Stimulated activated CD8-positive, alpha-beta memory T cell treated with anti-CD3 and anti-CD28 coated beads, Interleukin-15, amount 100 ng/mL, for 1 hour (primary cell): ENCODE results near the gene QRICH2.
"Not testable (repeated sequence)": the region's sequence is repeated elsewhere in the genome, so short reads cannot be mapped to it uniquely, and the experiment has no call there.

Experiments
- DNase-seq: peaks from one replicate; pipeline ENCODE4 v3.0.0-alpha.2; 2020; ENCODE audit warnings: low read depth

QRICH2 gene

DNA sequence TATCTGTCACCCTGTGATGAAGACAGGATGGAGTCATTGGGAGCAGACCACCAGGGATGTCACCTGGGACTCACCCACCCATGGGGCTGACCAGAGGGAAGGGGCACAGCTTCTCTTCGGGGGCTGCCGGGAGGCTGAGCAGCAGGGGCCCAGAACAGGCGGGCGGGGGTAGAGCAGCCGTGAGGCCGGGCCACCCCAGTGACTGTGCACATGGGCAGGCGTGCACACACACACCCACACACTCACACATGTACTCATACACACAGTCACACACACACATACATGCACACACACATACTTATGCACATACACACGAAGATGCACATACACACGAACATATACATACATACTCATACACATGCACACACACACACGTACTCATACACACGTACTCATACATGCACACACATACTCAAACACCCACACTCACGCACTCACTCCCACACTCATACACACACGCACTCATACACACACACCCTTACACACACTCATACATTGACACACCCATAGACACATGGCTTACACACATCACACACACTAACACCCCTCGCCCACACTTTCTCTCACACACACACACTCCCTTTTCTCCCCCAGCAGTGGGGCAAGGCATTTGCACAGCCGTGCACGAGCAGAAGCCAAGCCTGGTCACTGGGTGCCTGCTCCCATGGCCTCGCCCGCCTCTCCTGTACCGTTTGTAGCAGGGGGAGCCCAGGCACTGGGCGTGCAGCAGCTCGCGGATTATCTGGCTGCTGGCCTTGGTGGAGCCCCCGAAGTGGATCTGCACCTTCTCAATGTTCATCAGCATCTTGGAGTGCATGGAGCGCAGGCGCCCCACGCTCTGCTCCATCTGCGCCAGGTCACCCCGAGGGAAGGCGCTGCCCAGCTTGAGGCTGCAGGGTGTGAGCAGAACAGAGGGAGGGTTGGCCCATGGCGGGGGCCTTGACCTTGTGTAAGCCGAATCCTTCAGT lies 30.5 kb downstream of the QRICH2 start:
- no peak for DNase-seq

DNA sequence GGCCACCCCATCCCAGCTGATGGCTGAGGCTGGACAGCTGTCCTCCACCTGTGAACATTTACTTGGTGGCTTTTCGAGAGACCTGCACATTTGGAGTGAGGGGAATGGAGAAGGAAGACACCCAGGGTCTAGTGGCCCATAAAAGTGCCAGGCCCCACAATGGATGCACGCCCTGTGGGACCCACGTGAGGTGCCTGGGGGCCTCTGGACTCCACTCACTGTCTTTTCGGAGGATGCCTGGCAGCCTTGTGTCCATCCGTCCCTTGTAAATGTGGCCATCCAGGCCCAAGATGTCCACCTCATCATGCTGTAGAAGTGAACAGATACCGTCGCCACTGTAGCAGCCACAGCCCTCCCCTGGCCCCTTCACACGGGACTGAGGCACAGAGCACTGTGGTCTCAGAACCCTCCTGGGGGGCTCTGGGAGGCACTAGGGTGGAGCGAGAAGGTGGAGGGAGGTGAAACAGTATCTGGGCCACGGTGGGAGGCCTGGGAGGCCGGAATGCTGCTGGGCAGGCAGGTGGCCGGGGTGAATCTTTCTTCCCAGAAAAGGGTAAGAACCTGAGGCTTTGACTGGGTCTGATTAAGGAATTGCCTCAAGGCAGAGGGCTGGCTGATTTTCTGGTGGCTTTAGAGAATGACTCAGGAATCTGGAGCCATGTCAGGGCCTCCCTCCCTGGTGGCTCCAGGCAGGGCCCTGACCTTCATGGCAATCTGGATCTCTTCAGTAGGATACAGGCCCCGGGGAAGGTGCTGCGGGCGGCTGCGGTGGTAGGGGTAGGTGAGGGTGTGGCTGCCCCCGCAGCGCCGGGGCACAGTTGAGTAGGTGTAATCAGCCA lies 31.4 kb downstream of the QRICH2 start:
- DNase-seq: no peak

DNA sequence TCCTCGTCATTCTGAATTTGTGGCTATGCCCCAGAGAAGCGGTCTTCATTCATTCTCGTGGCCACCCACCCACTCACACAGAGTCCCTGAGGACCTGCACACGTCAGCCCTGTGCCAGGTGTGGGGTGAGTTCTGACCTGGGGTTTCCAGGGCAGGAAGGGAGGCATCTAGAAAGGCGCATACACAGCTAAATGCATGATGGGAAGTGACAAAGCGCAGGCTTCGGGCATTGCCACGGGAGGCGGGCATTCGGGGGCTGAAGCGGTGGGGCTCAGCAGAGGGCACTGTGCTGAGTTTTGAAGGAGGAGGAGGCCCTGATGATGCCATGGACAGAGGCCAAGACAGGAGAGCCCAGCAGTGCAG lies 32.0 kb downstream of the QRICH2 start:
- no peak for DNase-seq

DNA sequence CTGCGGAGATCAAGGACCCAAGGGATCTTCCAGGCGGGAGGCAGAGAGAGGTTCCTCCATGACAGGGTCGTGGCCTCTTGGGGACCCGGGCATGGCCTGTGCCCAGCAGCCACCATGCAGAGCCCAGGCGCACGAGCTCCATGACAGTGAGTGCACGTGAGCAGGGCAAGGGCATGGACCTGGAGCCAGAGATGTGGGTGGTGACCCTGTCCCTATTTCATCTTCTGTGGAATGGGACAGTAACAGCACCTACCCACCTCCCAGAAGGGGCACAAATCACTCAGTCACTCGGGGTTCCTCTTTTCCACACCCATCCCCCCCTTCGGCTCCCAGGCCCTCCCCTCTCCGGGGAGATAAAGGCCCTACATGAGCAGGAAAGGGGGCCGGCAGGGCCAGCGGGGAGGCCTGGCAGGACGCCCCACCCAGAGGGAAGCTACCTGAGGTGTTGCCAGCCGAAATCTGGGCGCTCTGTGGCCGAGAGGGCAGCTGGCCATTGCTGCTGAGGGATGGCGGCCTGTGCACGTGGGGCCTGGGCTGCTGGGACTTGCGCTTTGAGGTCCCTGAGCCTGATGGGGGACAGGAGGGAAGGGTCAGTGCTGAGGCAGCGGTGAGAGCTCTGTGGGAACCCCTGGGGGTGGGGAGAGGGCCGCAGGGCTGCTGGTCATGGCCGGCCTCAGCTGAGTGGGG lies 32.6 kb downstream of the QRICH2 start:
- no peak for DNase-seq

DNA sequence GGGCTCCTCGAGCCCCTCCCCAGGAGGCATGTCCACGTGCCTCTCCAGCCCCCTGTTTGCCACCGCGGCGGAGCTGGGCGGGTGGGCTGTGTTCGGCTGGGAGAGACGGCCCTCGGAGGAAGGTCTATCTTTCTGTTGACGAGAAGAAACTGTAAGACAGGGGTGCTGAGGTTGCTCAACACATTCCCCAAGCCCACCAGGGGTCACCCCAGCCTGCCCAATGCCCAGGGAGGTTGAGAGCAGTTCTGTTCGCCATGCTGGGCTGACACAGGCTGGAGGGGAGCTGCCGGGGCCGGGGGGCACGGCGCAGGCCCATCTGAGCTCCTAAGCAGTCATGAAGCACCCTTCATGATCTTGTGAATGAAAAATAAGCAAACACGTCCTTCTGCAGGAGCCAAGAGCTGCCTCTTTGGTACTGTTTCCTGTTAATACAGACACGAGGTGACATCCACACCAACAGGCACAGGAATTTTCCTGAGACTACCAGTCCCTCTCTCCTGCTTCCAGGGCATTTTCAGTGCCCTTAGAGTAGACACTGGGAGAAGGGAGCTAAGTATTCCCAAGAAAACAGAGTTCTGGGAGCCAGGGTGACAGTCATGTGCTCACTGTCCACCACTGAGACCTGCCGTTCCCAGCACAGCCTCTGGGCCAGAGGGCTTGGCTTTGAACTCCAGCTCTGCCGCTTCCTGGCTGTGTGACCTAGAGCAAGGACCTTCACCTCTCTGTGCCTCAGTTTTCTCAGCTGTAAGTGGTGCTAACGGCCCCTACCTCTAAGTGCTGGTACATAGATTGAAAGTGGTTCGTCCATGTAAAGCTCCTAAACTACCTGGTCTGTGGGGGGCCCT lies 33.7 kb downstream of the QRICH2 start:
- no peak for DNase-seq

DNA sequence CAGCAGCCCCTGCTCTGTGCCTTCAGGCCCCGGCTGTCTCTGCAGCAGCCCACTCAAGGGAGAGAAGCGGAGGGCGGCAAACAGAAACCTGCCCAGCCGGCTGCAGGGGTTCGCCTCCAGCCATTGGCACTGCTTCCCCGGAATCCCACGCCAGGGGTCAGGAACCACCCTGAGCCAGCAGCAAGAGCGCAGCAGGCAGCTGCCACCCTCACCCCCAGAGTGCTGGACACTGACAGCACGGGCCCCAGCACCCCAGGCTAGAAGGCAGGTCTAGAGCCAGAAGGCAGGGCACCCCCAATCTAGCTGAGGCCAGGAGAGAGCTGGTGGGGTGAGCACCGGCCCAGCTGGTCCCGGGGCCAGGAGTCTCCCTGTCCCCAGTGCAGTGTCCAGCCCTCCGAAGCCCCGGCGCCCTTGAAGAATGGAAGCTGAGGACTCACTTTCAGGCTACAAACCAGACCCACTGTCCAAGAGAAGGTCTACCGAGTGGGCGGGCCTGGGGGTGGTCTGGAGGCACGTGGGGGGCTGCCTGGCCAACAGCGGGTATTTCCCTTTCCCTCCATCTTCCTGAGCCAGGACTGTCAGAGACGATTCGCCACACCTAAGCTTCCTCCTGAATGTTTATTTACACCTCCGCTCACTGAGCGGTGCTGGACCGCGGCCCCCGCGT lies 34.5 kb downstream of the QRICH2 start:
- DNase-seq: no peak

DNA sequence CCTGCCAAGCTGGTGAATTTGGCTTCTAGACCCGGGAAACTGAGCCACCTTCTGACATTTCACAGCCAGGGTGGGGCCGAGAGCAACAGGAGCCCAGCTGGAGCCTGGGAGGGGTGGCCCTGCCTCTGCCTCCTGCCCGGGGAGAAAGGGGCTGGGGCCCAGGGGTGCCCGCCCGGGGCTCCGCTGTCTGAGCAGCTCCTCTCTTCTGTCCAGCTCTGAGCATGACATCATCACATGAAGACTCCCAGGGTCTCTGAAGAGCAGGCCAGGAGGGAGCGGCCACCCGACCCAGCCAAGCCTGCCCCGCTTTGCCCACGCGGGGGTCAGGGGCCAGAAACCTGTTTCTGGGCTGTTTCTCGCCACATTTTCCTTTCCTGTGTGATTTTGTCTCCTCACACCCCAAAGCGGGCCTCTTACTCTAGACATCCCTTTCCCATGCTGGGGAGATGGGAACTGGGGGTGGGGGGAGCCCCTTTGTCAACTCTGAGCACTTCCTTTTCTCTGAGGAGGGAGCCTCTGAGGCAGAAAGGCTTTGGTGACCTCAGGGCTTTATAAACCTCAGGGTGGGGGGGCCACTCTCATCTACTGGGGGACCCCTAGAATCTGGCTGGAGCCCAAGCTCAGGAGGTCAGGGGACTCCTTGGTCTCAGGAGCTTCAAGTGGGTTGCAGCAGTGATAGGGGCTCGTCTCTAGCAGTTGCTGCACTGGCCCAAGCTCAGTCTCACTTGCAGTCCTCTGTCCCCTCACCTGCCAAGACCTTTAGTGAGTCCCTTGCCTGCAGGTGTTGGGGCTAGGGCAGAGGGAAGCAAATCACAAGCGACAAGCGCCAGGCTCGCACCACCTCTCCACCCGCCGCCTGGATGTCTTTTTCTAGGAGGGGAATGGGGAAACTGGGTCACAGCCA lies 35.3 kb downstream of the QRICH2 start:
- DNase-seq: no peak

DNA sequence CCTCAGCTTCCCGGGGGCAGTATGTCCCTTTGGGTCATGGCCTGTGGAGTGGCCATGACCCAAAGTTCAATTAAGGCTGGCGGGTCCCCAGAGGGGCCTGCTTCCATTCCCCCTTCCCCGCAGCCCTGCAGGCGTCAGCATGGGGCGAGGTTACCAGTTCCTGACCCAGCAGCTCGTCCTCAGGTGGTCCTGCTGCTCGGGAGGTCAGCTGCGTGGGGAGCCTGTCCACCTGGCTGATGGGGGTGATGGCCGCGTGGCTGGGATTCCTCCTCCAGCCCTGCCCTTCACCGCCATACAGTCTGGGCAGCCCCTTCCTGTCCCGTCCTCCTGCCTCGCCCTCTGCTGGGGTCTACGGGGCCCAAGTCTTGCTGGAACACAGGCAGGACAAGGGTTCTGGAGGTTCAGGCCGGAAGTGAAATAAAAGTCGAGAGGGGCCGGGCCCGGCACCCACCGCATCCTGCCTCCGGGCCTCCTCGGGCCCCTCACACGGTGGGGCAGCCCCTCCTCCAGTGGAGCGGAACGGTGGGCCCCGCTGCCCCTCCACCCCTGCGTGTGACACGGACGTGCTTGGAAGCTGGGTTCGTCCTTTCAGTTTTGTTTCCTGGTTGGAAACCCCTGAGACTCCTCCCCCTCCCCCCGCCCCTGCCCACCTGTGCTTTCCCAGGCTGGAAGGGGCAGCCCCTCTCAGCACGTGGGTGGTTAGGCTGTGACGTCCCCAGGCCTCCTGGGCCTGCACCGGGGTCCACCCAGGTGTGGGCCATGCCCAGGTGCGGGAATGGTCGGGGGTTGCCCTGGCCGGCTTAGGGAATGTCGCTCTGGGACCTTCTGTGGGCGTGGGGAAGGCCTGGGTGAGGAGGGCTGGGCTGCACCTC lies 36.2 kb downstream of the QRICH2 start:
- no peak for DNase-seq

DNA sequence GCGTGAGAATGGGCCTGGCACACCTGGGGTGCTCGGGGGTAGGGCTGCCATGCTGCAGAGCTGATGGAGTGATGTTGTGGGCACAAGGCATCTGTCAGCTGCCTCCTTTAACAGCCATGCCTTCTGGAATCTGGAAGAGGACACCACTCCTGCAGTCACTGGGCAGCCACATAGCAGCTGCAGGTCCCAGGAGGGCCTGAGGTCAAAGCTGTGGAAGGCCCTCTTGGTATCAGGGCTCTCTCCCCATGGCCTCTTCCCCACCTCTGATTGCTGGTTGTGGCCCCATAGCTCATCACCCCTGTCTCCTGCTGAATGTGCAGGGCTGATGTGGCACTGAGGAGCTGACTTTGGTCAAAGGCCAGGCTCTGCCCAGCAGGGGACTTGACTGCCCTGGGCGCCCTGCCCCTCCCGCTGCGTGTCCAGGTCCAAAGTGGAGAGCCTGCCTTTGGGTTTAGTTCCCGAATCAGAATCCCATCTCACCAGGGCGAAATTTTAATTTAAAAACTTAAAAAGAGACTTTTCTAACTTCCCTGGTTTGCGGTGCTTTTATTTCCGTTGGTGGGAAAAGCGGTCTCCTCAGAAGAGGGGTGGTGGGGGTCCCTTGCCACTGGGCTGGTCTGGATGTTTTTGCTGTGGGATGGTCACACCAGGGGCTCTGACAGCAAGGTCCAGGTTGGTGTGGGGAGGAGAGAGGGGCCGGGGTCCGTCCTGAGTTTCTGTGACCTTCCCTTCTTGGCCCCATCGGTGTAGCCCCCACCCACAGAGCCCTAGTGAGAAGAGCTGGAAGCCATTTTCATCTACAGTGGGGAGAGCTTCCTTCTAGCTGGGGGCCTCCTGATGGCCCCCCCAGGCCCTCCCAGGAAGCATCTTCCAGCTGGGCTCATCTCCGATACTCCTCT lies 37.1 kb downstream of the QRICH2 start:
- DNase-seq: no peak

DNA sequence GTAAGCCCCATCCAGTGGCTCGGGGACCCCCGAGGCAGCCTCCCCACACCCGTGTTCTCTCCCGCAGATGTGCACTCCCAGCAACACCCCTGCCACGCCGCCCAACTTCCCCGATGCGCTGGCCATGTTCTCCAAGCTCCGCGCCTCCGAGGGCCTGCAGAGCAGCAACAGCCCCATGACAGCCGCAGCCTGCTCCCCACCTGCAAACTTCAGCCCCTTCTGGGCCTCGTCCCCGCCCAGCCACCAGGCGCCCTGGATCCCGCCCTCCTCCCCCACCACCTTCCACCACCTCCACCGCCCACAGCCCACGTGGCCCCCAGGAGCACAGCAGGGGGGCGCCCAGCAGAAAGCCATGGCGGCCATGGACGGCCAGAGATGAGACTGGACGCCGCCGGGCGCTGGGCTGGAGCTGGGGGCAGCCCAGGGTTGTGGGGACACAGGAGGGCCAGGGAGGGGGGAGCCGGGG lies 37.9 kb downstream of the QRICH2 start:
- DNase-seq: no peak

DNA sequence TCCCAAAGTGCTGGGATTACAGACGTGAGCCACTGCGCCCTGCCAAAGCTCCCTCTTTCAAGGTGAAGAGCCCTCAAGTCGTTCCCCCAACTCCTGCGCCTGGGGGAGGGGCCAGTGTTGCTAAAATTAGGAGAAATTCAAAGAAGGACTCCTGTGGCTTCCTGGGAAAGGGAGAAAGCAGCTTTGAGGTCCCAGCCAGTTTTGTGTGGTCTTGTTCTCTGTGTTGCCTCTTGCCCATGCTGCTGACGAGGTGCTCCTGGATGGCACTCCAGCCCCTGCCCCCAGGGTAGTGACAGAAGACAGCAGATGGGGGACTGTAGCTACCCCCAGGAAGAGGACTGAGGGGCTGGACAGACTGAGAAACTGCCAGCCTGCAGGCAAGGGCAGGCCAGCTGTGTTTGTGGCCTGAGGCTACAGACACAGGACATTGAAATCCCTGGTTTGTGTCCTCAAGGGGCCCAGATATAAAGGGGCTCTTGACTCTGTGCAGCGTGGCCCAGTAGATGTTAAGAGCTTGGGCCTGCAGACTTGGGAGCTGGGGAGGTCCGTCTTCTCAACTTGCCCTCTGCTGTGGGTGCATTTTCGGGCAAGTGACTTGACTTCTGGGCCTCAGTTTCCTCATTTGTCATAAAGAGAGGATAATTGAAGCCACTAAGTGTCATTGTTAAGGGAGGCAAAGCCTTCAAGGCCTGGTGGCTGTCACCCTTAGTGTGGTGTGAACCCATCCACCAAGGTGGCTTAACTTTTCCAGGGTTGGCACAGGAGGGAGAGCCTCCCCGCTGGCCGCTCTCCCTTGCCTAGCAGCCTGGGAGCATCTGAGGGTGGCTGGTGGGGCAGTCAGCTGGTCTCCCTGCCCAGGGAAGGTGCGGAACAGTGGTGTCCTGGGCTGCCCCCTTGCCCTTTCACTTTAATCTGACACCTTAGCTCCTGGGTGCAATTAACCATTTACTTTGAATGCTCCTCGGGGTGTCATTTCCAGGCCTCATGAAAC lies 38.8 kb downstream of the QRICH2 start:
- no peak for DNase-seq

DNA sequence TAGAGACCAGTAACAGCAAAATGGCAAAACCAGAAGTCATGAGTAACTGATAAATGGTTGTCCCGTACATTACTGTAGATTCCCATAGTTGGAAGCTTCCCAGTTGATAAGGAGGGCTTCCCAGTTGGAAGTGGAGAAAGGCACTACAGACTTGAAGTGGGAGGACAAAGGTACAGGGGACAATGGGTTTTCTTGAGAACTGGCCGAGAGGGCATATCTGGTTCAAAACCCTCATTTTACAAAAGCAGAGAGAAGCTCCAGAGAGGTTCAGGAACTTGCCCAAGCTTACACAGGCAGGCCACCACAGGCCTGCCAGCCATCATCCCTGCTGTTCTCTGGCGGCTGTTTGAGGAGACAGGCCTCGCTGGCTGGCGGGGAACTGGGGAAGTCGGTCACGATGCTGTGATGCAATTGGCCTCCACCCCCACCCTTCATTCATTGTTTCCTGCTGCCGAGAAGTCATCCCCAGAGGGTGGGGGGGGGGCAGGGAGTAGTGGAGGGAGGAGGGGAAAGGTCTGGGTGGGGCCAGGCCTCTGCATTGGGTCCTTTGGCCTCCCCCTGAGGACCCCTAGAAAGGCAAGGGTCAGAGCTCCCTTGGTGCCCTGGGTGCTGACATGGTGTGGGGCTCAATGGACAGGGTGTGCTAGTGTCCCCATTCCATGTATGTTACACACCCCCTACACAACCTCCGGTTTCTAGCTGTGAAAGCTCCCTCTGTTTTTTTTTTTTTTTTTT lies 39.9 kb downstream of the QRICH2 start:
- DNase-seq: no peak

DNA sequence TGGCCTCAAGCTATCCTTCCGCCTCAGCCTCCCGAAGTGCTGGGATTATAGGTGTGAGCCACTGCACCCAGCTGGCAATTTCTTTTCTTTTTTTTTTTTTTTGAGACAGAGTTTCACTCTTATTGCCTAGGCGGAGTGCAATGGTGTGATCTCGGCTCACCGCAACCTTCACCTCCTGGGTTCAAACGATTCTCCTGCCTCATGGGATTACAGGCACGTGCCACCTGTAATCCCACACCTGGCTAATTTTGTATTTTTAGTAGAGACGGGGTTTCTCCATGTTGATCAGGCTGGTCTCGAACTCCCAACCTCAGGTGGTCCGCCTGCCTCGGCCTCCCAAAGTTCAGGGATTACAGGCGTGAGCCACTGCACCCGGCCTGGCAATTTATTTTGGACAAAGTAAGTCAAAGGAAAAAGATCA lies 40.5 kb downstream of the QRICH2 start:
- not testable (repeated sequence) for DNase-seq

DNA sequence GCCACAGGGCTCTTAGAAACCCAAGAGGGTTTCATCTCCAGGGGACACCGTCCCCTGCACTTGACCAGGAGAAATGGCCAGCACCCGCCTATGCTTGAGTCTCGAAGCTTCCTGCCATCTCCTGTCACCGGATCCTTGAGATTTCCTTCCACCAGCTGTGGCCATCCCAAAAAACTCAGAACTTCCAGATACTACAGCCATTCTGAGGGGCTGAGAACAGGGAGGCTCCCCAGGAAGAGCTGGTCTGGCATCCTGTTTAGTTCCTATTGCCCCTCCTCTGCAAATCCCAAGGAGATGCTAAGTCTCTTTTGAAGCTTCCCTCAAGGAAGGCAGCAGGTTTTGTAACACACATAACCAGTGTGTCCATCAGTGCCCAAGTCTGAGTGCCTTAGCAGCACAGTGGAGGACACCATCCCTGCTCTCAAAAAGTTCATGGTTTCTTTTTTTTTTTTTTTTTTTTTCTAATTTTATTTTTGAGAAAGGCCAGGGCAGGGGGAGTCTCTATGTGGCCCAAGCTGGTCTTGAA lies 41.0 kb downstream of the QRICH2 start:
- DNase-seq: no peak

DNA sequence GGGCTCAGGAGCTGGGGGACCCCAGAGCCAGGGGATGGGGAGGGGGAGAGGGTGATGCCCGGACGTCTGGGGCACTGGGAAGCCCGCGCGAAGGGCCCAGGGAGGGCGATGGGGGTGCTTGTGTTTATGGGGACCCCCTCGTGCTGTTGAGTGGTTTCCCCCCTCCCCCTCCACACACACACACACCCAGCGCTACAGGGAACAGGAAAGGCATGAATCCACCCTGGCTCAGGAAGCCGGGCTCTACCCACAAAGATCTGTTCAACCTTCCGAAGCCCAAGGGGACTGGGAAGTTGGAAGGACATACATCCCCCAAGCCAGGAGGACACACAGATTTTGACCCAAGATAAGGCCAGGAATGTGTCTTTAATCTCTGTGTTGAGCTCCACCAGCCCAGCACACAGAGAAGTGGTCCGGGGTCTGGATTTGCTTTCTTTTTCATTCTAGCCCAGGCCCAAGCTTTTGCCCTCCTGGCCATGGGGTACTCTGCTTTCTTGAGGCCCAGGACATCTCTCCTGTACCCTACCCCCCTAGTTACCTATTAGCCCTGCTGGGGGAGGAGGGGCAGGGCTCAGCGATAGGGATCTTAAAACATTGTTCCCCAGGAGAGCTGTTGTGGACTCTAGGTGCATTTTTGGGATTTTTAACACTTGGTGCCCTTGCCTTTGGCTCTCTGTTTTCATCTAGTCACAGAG lies 41.7 kb downstream of the QRICH2 start:
- no peak for DNase-seq
